ENCODE measurements around the gene PTPRE. TPM values are rescaled to one million over a fixed set of nuclear protein-coding genes. Genes with fewer than 3 reads are reported as not detected.

Gene PTPRE
- polyA plus RNA-seq, 1 donor from 2014 or later: 4.1 TPM

GRCh38 chr10:127944256-127944655, 37.4 kb downstream of the PTPRE start:
- TF ChIP-seq RAD21 (conservative IDR thresholded peaks at IDR 0.05) (no peak), SMC3 (conservative IDR thresholded peaks at IDR 0.05; ENCODE audit: poor library complexity) (no peak), CTCF (IDR thresholded peaks at IDR 0.05; ENCODE audit: poor library complexity, severe bottlenecking) (no peak), REST (IDR thresholded peaks at IDR 0.05; ENCODE audit: borderline replicate concordance) (no peak), EZH2 (IDR thresholded peaks at IDR 0.05; ENCODE audit: borderline replicate concordance, insufficient read depth, low read length, poor library complexity, severe bottlenecking) (no peak), EP300 (conservative IDR thresholded peaks at IDR 0.05; ENCODE audit: poor library complexity, severe bottlenecking) (no peak), TAF1 (IDR thresholded peaks at IDR 0.05; ENCODE audit: low read depth) (no peak), MXI1 (conservative IDR thresholded peaks at IDR 0.05; ENCODE audit: poor library complexity, severe bottlenecking) (no peak)
- no peaks in the 10 kb centered on the region for H4K20me1 ChIP-seq (ENCODE audit: insufficient read depth)
- H3K27me3 ChIP-seq (ENCODE audit: insufficient read depth, low read depth, low read length): no peaks in the 10 kb centered on the region
- H3K9me2 ChIP-seq (ENCODE audit: insufficient read depth, low read length): no peaks in the 10 kb centered on the region
- H3K36me3 ChIP-seq (ENCODE audit: insufficient read depth, low read length): no peaks in the 10 kb centered on the region
- H3F3A ChIP-seq (ENCODE audit: insufficient read depth, low read length, poor library complexity, severe bottlenecking): no peaks in the 10 kb centered on the region
- H3K4me2 ChIP-seq (ENCODE audit: low read length): no peak overlapping the region
- H3K27ac ChIP-seq (ENCODE audit: low read length): no peak overlapping the region
- no peaks in the 10 kb centered on the region for H3K9me3 ChIP-seq (ENCODE audit: low read length)
- H3K79me2 ChIP-seq (replicated peaks; ENCODE audit: insufficient read depth, low read length): no peaks in the 10 kb centered on the region
- no peak overlapping the region for H3K4me3 ChIP-seq (ENCODE audit: low read length)
- H2AFZ ChIP-seq (ENCODE audit: low read depth, low read length): no peak overlapping the region
- no peak overlapping the region for H3K9ac ChIP-seq (ENCODE audit: low read length)

- H3K9me2 ChIP-seq (ENCODE audit: insufficient read depth, low read length): no peaks in the 10 kb centered on the region
- H3K27ac ChIP-seq (ENCODE audit: low read length): no peak overlapping the region
- H3K4me2 ChIP-seq (ENCODE audit: low read length): no peak overlapping the region
- no peaks in the 10 kb centered on the region for H3F3A ChIP-seq (ENCODE audit: insufficient read depth, low read length, poor library complexity, severe bottlenecking)
- H2AFZ ChIP-seq (ENCODE audit: low read depth, low read length): no peak overlapping the region
- H3K9me3 ChIP-seq (ENCODE audit: low read length): no peaks in the 10 kb centered on the region
- no peaks in the 10 kb centered on the region for H3K27me3 ChIP-seq (ENCODE audit: insufficient read depth, low read depth, low read length)
- no peak overlapping the region for H3K4me3 ChIP-seq (ENCODE audit: low read length)
- no peaks in the 10 kb centered on the region for H4K20me1 ChIP-seq (ENCODE audit: insufficient read depth)
- no peaks in the 10 kb centered on the region for H3K36me3 ChIP-seq (ENCODE audit: insufficient read depth, low read length)
- no peak for TF ChIP-seq TAF1 (IDR thresholded peaks at IDR 0.05; ENCODE audit: low read depth)
- no peak for TF ChIP-seq EP300 (conservative IDR thresholded peaks at IDR 0.05; ENCODE audit: poor library complexity, severe bottlenecking)
- no peak for TF ChIP-seq RAD21 (conservative IDR thresholded peaks at IDR 0.05)
- TF ChIP-seq CTCF (IDR thresholded peaks at IDR 0.05; ENCODE audit: poor library complexity, severe bottlenecking): no peak
- no peak for TF ChIP-seq MXI1 (conservative IDR thresholded peaks at IDR 0.05; ENCODE audit: poor library complexity, severe bottlenecking)
- no peak for TF ChIP-seq POLR2AphosphoS5 (IDR thresholded peaks at IDR 0.05)
- no peak for TF ChIP-seq REST (IDR thresholded peaks at IDR 0.05; ENCODE audit: borderline replicate concordance)
- TF ChIP-seq SMC3 (conservative IDR thresholded peaks at IDR 0.05; ENCODE audit: poor library complexity): no peak
- TF ChIP-seq EZH2 (IDR thresholded peaks at IDR 0.05; ENCODE audit: borderline replicate concordance, insufficient read depth, low read length, poor library complexity, severe bottlenecking): no peak
- no peaks in the 10 kb centered on the region for H3K79me2 ChIP-seq (replicated peaks; ENCODE audit: insufficient read depth, low read length)
- no peak overlapping the region for H3K9ac ChIP-seq (ENCODE audit: low read length)
Observed at GRCh38 chr10:127945341-127945758, 38.4 kb downstream of the PTPRE start.

Data from neural cell (in vitro differentiated cells).